ENCODE results near the gene TMEM14B.
A peak's percentile ranks its signal among the peaks of the same experiment; 100 is the strongest.
"Not testable (repeated sequence)": the region's sequence is repeated elsewhere in the genome, so short reads cannot be mapped to it uniquely, and the experiment has no call there.

Gene TMEM14B

DNA sequence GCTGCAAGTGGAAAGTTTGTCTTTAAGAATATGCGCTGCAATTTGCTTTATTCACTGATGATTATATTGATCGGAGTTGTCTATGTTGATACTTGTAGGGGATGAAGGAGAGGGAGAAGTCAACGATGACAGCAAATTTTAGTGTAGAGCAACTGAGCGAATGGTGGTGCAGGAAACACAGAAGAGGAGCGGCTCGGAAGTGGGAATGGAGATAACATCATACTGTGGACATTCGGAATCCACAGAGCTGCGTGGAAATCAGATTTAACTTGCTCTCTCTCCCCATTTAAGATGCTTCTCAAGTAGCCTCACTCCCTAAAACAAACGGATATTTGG, 722 bp upstream of the TMEM14B start:
- no peak for DNase-seq (ENCODE audit: low read depth in 2 of 2)

GRCh38 chr6:10749734-10750133, 2.1 kb downstream of the TMEM14B start:
- no peak for DNase-seq (ENCODE audit: low read depth in 2 of 2)

- DNase-seq (ENCODE audit: low read depth in 2 of 2): not testable (repeated sequence)
Observed at GRCh38 chr6:10750568-10750967, 3.0 kb downstream of the TMEM14B start.

- DNase-seq (ENCODE audit: low read depth in 2 of 2): peak in 1 of 2 donors; percentile 23
Observed at GRCh38 chr6:10751757-10752156, 4.2 kb downstream of the TMEM14B start.

DNA sequence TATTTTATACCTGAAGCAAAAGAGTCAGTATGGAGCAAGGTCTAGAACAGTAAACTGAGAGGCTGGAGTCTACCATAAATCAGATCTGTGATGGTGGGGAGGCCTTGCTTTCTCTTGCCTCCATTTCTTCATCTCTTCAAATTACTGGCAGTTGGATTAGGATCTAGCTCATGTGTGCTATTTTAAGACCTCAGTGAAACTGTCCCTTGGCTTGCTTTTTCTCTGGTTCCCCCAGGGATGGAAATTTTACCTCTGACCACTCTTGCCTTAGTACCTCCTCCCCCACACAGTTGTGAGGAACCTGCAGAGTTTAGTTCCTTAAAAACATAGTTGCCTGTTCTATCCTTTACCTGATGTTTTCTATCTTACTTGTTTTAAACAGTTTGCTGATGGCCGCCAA, 8.5 kb downstream of the TMEM14B start:
- DNase-seq (ENCODE audit: low read depth in 2 of 2): no peak

- DNase-seq (ENCODE audit: low read depth in 2 of 2): no peak
Observed at GRCh38 chr6:10759312-10759839, 11.8 kb downstream of the TMEM14B start.

GRCh38 chr6:10759884-10760329, 12.3 kb downstream of the TMEM14B start:
- no peak for DNase-seq (ENCODE audit: low read depth in 2 of 2)

GRCh38 chr6:10763006-10763405, 15.4 kb downstream of the TMEM14B start:
- DNase-seq (ENCODE audit: low read depth in 2 of 2): no peak

- no peak for DNase-seq (ENCODE audit: low read depth in 2 of 2)
Observed at GRCh38 chr6:10769419-10769818, 21.8 kb downstream of the TMEM14B start.

GRCh38 chr6:10771371-10771894, 23.8 kb downstream of the TMEM14B start:
- no peak for DNase-seq (ENCODE audit: low read depth in 2 of 2)

- DNase-seq (ENCODE audit: low read depth in 2 of 2): no peak
Observed at GRCh38 chr6:10778230-10778629, 30.6 kb downstream of the TMEM14B start.

DNA sequence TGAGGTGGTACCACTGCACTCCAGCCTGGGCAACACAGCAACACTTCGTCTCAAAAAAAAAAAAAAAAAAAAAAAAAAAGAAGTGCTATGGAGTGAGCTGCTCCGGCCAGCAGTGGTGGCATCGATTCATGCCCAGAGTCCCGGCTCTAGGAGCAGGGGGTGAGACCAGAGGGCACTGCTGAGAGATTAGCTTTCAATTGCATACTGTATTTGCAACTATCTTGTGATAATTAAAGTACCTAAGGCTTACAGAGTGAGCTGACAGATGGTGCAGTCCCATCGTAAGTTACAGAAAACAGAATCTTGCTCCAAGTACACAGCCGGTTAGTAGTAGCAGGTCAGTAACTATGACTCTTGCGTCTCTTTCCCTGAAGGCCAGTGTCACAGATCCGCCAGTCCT, 31.5 kb downstream of the TMEM14B start:
- DNase-seq (ENCODE audit: low read depth in 2 of 2): no peak

DNA sequence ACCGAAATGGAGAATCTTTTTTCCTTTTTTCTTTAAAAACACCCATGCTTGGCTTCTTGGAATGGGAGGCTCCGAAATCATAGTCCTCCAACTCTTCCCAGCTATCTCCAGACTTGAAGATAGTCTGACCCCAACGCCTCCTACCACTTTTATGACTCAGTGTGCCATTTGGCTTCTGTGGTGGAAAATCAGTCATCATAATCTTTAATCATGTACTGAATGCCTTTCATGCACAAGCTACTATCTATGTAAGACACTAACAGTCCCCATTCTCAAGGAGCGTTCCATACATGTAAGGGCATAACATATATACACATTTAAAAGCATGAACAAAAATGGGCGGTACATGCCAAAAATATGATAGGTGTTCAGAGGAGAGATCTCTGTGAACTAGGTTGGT, 44.1 kb downstream of the TMEM14B start:
- DNase-seq (ENCODE audit: low read depth in 2 of 2): no peak

DNA sequence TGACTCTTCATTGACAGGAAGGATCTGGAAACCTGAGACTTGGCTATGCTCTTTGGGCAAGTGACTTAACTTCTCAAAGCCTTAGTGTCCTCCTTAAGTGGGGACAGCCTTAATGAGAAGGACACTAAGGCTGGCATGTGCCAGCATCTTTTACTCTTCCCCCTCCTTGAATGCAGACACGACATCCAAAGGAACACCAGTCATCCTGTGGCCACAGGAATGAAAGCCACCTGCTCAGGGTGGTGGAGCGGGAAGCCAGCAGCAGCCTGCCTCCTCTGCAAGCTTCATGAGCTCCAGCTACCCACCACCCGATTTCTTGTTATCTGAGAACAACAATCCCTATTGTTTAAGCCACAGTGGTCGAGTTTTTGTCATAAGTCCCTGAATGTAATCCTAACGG, 44.5 kb downstream of the TMEM14B start:
- no peak for DNase-seq (ENCODE audit: low read depth in 2 of 2)

GRCh38 chr6:10793035-10793434, 45.4 kb downstream of the TMEM14B start:
- DNase-seq (ENCODE audit: low read depth in 2 of 2): no peak

- DNase-seq (ENCODE audit: low read depth in 2 of 2): no peak
Observed at GRCh38 chr6:10793695-10794094, 46.1 kb downstream of the TMEM14B start.

GRCh38 chr6:10794239-10794638, 46.6 kb downstream of the TMEM14B start:
- no peak for DNase-seq (ENCODE audit: low read depth in 2 of 2)

GRCh38 chr6:10800810-10801209, 53.2 kb downstream of the TMEM14B start:
- DNase-seq (ENCODE audit: low read depth in 2 of 2): no peak

GRCh38 chr6:10801224-10801848, 53.7 kb downstream of the TMEM14B start:
- DNase-seq (ENCODE audit: low read depth in 2 of 2): peak; percentile 28 to 43
